NT2/D1 (cell line): Measurements from ENCODE around the gene KPNA4.

Source experiments
- SUZ12 ChIP-seq: IDR thresholded peaks from 2 replicates; pipeline ENCODE4 v1.6.1; 2011; ENCODE audit not compliant: insufficient read length, insufficient read depth; ENCODE audit errors: extremely low read depth
- YY1 ChIP-seq: IDR thresholded peaks from 2 replicates; pipeline ENCODE4 v1.6.1; 2011; ENCODE audit not compliant: insufficient read length, insufficient read depth
- ZNF274 ChIP-seq: IDR thresholded peaks from 2 replicates; pipeline ENCODE4 v1.6.1; 2011; ENCODE audit warnings: mild to moderate bottlenecking, low read depth, low read length

DNA sequence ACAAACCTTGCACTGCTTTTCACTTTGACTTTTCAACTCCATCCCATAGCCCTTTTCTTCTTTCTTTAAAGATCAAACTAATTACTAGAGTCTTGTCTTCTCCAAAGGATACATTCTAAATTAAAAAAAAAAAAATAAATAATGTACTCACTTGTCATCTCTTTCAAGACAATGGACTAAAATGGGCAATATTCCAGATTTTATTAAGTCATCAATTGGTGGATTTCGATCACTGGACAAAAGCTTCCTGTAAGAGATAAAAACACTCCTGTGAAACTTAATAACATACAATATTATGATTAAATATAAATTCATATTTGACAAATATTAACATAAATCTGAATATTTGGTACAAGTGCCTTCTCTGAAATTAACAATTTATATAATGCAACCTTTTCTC lies 34.1 kb downstream of the KPNA4 start:
- no peak for TF ChIP-seq YY1
- TF ChIP-seq ZNF274: no peak
- no peak for TF ChIP-seq SUZ12
